ENCODE measurements around the gene APBB2. TPM values are rescaled to one million over a fixed set of nuclear protein-coding genes. Genes with fewer than 3 reads are reported as not detected.

APBB2 gene
- total and polyA plus RNA-seq, 12 donors = 5.2 to 35.4 (median 26.3) TPM

GRCh38 chr4:41179498-41180195 lies 34.7 kb downstream of the APBB2 start:
- Histone ChIP-seq H3K4me1 (peaks cover 0 to 58% (median 39%) of the 10 kb centered on the region in 9 donors), H3K36me3 (no peaks in the 10 kb centered on the region), H3K27me3 (no peaks in the 10 kb centered on the region), H3K27ac (peak overlapping the region in 1 of 10 donors; percentile 38), H3K4me3 (no peak overlapping the region), H3K9me3 (peaks cover 0 to 4% (median 0%) of the 10 kb centered on the region in 11 donors)
- no peak for DNase-seq
- TF ChIP-seq CTCF (IDR thresholded peaks at IDR 0.05) = no peak
- no peak for ATAC-seq
- intact Hi-C loops (cut with DNase I) = no loop called here
- 62 to 66% methylated on average over 4 of the region's 4 CpGs for WGBS, 2 donors

GRCh38 chr4:41178372-41179370 lies 35.7 kb downstream of the APBB2 start:
- WGBS, 2 donors = 51 to 81% methylated on average over 7 of the region's 7 CpGs
- no peak for TF ChIP-seq CTCF (IDR thresholded peaks at IDR 0.05)
- DNase-seq = no peak
- no peak overlapping the region for H3K4me3 ChIP-seq
- peak overlapping the region in 4 of 10 donors; percentile 9 to 38 (median 24) for H3K27ac ChIP-seq
- H3K9me3 ChIP-seq = no peaks in the 10 kb centered on the region
- ATAC-seq = peak in 7 of 8 donors; percentile 64 to 89 (median 72)
- intact Hi-C loops (cut with DNase I) = no loop called here
- H3K27me3 ChIP-seq = no peaks in the 10 kb centered on the region
- H3K4me1 ChIP-seq = peaks cover 0 to 58% (median 39%) of the 10 kb centered on the region in 9 donors
- H3K36me3 ChIP-seq = no peaks in the 10 kb centered on the region

- Histone ChIP-seq H3K4me1 (peaks cover 0 to 63% (median 39%) of the 10 kb centered on the region in 9 donors), H3K4me3 (no peak overlapping the region), H3K36me3 (no peaks in the 10 kb centered on the region), H3K9me3 (no peaks in the 10 kb centered on the region), H3K27me3 (no peaks in the 10 kb centered on the region), H3K27ac (peak overlapping the region in 3 of 10 donors; percentile 28 to 38 (median 38))
- intact Hi-C loops (cut with DNase I) = no loop called here
- DNase-seq (no peak), ATAC-seq (peak in 5 of 8 donors; percentile 12 to 57 (median 35))
- peak in 1 of 9 donors; percentile 13 for TF ChIP-seq CTCF (IDR thresholded peaks at IDR 0.05)
Measured at GRCh38 chr4:41177016-41177415, 37.3 kb downstream of the APBB2 start.

- H3K9me3 ChIP-seq = no peaks in the 10 kb centered on the region
- H3K4me1 ChIP-seq = peaks cover 0 to 64% (median 39%) of the 10 kb centered on the region in 9 donors
- intact Hi-C loops (cut with DNase I) = no loop called here
- DNase-seq (no peak), ATAC-seq (peak in 2 of 8 donors; percentile 19 to 35)
- no peak for TF ChIP-seq CTCF (IDR thresholded peaks at IDR 0.05)
- H3K27ac ChIP-seq = peak overlapping the region in 7 of 10 donors; percentile 1 to 38 (median 22)
- H3K27me3 ChIP-seq = no peaks in the 10 kb centered on the region
- H3K4me3 ChIP-seq = no peak overlapping the region
- no peaks in the 10 kb centered on the region for H3K36me3 ChIP-seq
- WGBS, 2 donors = 71 to 79% methylated on average over 1 of the region's 1 CpG
Measured at GRCh38 chr4:41176340-41176739, 38.0 kb downstream of the APBB2 start.

Data from heart right ventricle (tissue), 16 donors.